Karpas-422 (cell line): ENCODE data around the gene MAP3K1. TPM values are rescaled to one million over a fixed set of nuclear protein-coding genes. Genes with fewer than 3 reads are reported as not detected.

Experiments
- DNase-seq: peaks from one replicate; pipeline ENCODE4 v3.0.0-alpha.2; 2015
- H2AFZ ChIP-seq: fragments of 200-600 bp; sonication (generic); 2 replicates; pipeline ENCODE4 v1.6.1; 2014; ENCODE audit warnings: antibody characterized with exemption, low read length, mixed read lengths
- H3K27ac ChIP-seq: fragments of 200-600 bp; sonication (generic); 2 replicates; pipeline ENCODE4 v1.5.1; 2014; ENCODE audit warnings: mild to moderate bottlenecking, low read length, moderate library complexity
- H3K27me3 ChIP-seq: fragments of 200-600 bp; sonication (generic); 2 replicates; pipeline ENCODE4 v1.6.1; 2014; ENCODE audit warnings: low read length, mixed read lengths
- H3K36me3 ChIP-seq: fragments of 200-600 bp; sonication (generic); 2 replicates; pipeline ENCODE4 v1.6.1; 2014; ENCODE audit warnings: low read length, mixed read lengths; ENCODE audit not compliant: insufficient read depth
- H3K4me1 ChIP-seq: fragments of 200-600 bp; sonication (generic); 2 replicates; pipeline ENCODE4 v1.6.1; 2014; ENCODE audit warnings: mild to moderate bottlenecking, low read length, mixed read lengths
- H3K4me2 ChIP-seq: fragments of 200-600 bp; sonication (generic); 2 replicates; pipeline ENCODE4 v1.6.1; 2014; ENCODE audit warnings: low read length, low read depth, mild to moderate bottlenecking; ENCODE audit not compliant: poor library complexity, severe bottlenecking
- H3K4me3 ChIP-seq: fragments of 200-600 bp; sonication (generic); 2 replicates; pipeline ENCODE4 v1.5.1; 2014; ENCODE audit warnings: mild to moderate bottlenecking, antibody characterized with exemption, low read length, mixed read lengths
- H3K79me2 ChIP-seq: fragments of 200-600 bp; sonication (generic); 2 replicates; pipeline ENCODE4 v1.6.1; 2014; ENCODE audit warnings: mild to moderate bottlenecking, low read length, mixed read lengths
- H3K9ac ChIP-seq: fragments of 200-600 bp; sonication (generic); 2 replicates; pipeline ENCODE4 v1.6.0; 2014; ENCODE audit warnings: low read length
- H3K9me2 ChIP-seq: fragments of 200-600 bp; sonication (generic), shearing (Covaris generic); replicated peaks from 2 replicates; pipeline ENCODE4 v1.6.0; 2014; ENCODE audit warnings: mild to moderate bottlenecking, low read length, moderate library complexity; ENCODE audit not compliant: insufficient read depth
- H3K9me3 ChIP-seq: fragments of 300-700, 200-600 bp; sonication (generic); 2 replicates; pipeline ENCODE4 v1.6.1; 2014; ENCODE audit warnings: low read length, mixed read lengths
- H4K20me1 ChIP-seq: fragments of 200-600 bp; sonication (generic); 2 replicates; pipeline ENCODE4 v1.6.1; 2014; ENCODE audit warnings: mild to moderate bottlenecking, antibody characterized with exemption, low read length, low read depth; ENCODE audit not compliant: insufficient read depth
- total RNA-seq: library from RNA; depleted of rRNA; stranded (reverse); fragments of >200 nt; shearing (Covaris generic); gene quantifications from 2 replicates; pipeline ENCODE4 v1.2.3, GENCODE V29; 2014; ENCODE audit warnings: low replicate concordance

Gene MAP3K1
- total RNA-seq, 1 experiment from 2014 or later, result 68.0 TPM

- Histone ChIP-seq H3K9me2 (no peaks in the 10 kb centered on the region), H3K27me3 (no peaks in the 10 kb centered on the region), H3K4me1 (peaks cover 84% of the 10 kb centered on the region), H3K4me2 (peak overlapping the region; percentile 39), H3K9ac (0 out of 2 replicates have a peak overlapping the region, but pooled peaks have one; percentile 25), H3K9me3 (no peaks in the 10 kb centered on the region), H2AFZ (no peak overlapping the region), H3K4me3 (peak overlapping the region; percentile 31; the same call in 1 of the 2 replicates), H3K36me3 (no peaks in the 10 kb centered on the region), H3K27ac (peak overlapping the region; percentile 39), H3K79me2 (peaks cover 98% of the 10 kb centered on the region), H4K20me1 (peaks cover 70% of the 10 kb centered on the region)
- DNase-seq, result peak; percentile 61
Measured at GRCh38 chr5:56829137-56829908, 14.0 kb downstream of the MAP3K1 start.

GRCh38 chr5:56831773-56832172 lies 16.4 kb downstream of the MAP3K1 start:
- peak overlapping the region; percentile 28; the same call in 1 of the 2 replicates for H3K27ac ChIP-seq
- no peak overlapping the region for H2AFZ ChIP-seq
- H3K27me3 ChIP-seq, result no peaks in the 10 kb centered on the region
- H3K4me2 ChIP-seq, result peak overlapping the region; percentile 39
- no peaks in the 10 kb centered on the region for H3K9me3 ChIP-seq
- H3K4me1 ChIP-seq, result peaks cover 84% of the 10 kb centered on the region
- peaks cover 98% of the 10 kb centered on the region for H3K79me2 ChIP-seq
- H3K9ac ChIP-seq, result peak overlapping the region; percentile 6; the same call in 1 of the 2 replicates
- no peaks in the 10 kb centered on the region for H3K36me3 ChIP-seq
- H3K9me2 ChIP-seq, result no peaks in the 10 kb centered on the region
- DNase-seq, result peak; percentile 37
- no peak overlapping the region for H3K4me3 ChIP-seq
- peaks cover 69% of the 10 kb centered on the region for H4K20me1 ChIP-seq

GRCh38 chr5:56833325-56833724 lies 18.0 kb downstream of the MAP3K1 start:
- H2AFZ ChIP-seq, result no peak overlapping the region
- no peaks in the 10 kb centered on the region for H3K9me3 ChIP-seq
- no peak overlapping the region for H3K27ac ChIP-seq
- peaks cover 98% of the 10 kb centered on the region for H3K79me2 ChIP-seq
- peaks cover 68% of the 10 kb centered on the region for H4K20me1 ChIP-seq
- H3K9ac ChIP-seq, result no peak overlapping the region
- H3K9me2 ChIP-seq, result no peaks in the 10 kb centered on the region
- no peak overlapping the region for H3K4me2 ChIP-seq
- no peaks in the 10 kb centered on the region for H3K27me3 ChIP-seq
- H3K4me1 ChIP-seq, result peaks cover 85% of the 10 kb centered on the region
- peak; percentile 40 for DNase-seq
- H3K4me3 ChIP-seq, result no peak overlapping the region
- no peaks in the 10 kb centered on the region for H3K36me3 ChIP-seq

- H3K4me2 ChIP-seq, result peak overlapping the region; percentile 50
- H3K4me3 ChIP-seq, result no peak overlapping the region
- peaks cover 80% of the 10 kb centered on the region for H3K4me1 ChIP-seq
- no peak overlapping the region for H2AFZ ChIP-seq
- H3K9me3 ChIP-seq, result no peaks in the 10 kb centered on the region
- no peaks in the 10 kb centered on the region for H3K36me3 ChIP-seq
- no peaks in the 10 kb centered on the region for H3K27me3 ChIP-seq
- H3K9ac ChIP-seq, result no peak overlapping the region
- H3K79me2 ChIP-seq, result peaks cover 98% of the 10 kb centered on the region
- H3K27ac ChIP-seq, result peak overlapping the region; percentile 67
- H3K9me2 ChIP-seq, result no peaks in the 10 kb centered on the region
- H4K20me1 ChIP-seq, result peaks cover 60% of the 10 kb centered on the region
- no peak for DNase-seq
Measured at GRCh38 chr5:56837381-56837780, 22.0 kb downstream of the MAP3K1 start.

GRCh38 chr5:56837956-56838355 lies 22.6 kb downstream of the MAP3K1 start:
- H3K9ac ChIP-seq, result peak overlapping the region; percentile 14; the same call in 1 of the 2 replicates
- no peaks in the 10 kb centered on the region for H3K9me2 ChIP-seq
- no peaks in the 10 kb centered on the region for H3K9me3 ChIP-seq
- no peak for DNase-seq
- H3K79me2 ChIP-seq, result peaks cover 98% of the 10 kb centered on the region
- H2AFZ ChIP-seq, result no peak overlapping the region
- peaks cover 59% of the 10 kb centered on the region for H4K20me1 ChIP-seq
- no peak overlapping the region for H3K4me3 ChIP-seq
- H3K36me3 ChIP-seq, result no peaks in the 10 kb centered on the region
- peak overlapping the region; percentile 67 for H3K27ac ChIP-seq
- H3K4me1 ChIP-seq, result peaks cover 75% of the 10 kb centered on the region
- H3K4me2 ChIP-seq, result peak overlapping the region; percentile 50
- H3K27me3 ChIP-seq, result no peaks in the 10 kb centered on the region

GRCh38 chr5:56838409-56839039 lies 23.2 kb downstream of the MAP3K1 start:
- peak; percentile 80 for DNase-seq
- Histone ChIP-seq H3K9ac (peak overlapping the region; percentile 30; the same call in 1 of the 2 replicates), H4K20me1 (peaks cover 53% of the 10 kb centered on the region), H3K9me3 (no peaks in the 10 kb centered on the region), H3K36me3 (no peaks in the 10 kb centered on the region), H3K27ac (peak overlapping the region; percentile 67), H3K9me2 (no peaks in the 10 kb centered on the region), H2AFZ (no peak overlapping the region), H3K4me1 (peaks cover 73% of the 10 kb centered on the region), H3K4me2 (peak overlapping the region; percentile 50), H3K4me3 (peak overlapping the region; percentile 43; the same call in 1 of the 2 replicates), H3K27me3 (no peaks in the 10 kb centered on the region), H3K79me2 (peaks cover 98% of the 10 kb centered on the region)

- Histone ChIP-seq H3K4me3 (0 out of 2 replicates have a peak overlapping the region, but pooled peaks have one; percentile 43), H3K4me2 (peak overlapping the region; percentile 50), H3K9me3 (no peaks in the 10 kb centered on the region), H2AFZ (no peak overlapping the region), H3K9me2 (no peaks in the 10 kb centered on the region), H3K36me3 (no peaks in the 10 kb centered on the region), H3K79me2 (peaks cover 98% of the 10 kb centered on the region), H3K4me1 (peaks cover 75% of the 10 kb centered on the region), H3K27ac (peak overlapping the region; percentile 12; the same call in 1 of the 2 replicates), H4K20me1 (peaks cover 49% of the 10 kb centered on the region), H3K27me3 (no peaks in the 10 kb centered on the region), H3K9ac (peak overlapping the region; percentile 30; the same call in 1 of the 2 replicates)
- no peak for DNase-seq
Measured at GRCh38 chr5:56839062-56839461, 23.7 kb downstream of the MAP3K1 start.

- peaks cover 41% of the 10 kb centered on the region for H4K20me1 ChIP-seq
- no peak overlapping the region for H2AFZ ChIP-seq
- no peak overlapping the region for H3K9ac ChIP-seq
- H3K36me3 ChIP-seq, result no peaks in the 10 kb centered on the region
- no peaks in the 10 kb centered on the region for H3K9me3 ChIP-seq
- H3K79me2 ChIP-seq, result peaks cover 100% of the 10 kb centered on the region
- no peaks in the 10 kb centered on the region for H3K9me2 ChIP-seq
- no peaks in the 10 kb centered on the region for H3K27me3 ChIP-seq
- no peak overlapping the region for H3K4me3 ChIP-seq
- H3K27ac ChIP-seq, result no peak overlapping the region
- DNase-seq, result no peak
- H3K4me2 ChIP-seq, result no peak overlapping the region
- H3K4me1 ChIP-seq, result peaks cover 84% of the 10 kb centered on the region
Measured at GRCh38 chr5:56840597-56840996, 25.2 kb downstream of the MAP3K1 start.
